GM10248 (cell line): ENCODE data around the gene FAU.

ENCODE experiments used
- CTCF ChIA-PET: fragments of 300-600 bp; sonication (Branson Sonifier 250); formaldehyde crosslinking; extraction: SDS; loops from one replicate; lab custom pipeline; 2021; ENCODE audit warnings: antibody characterized with exemption; lab: Yijun Ruan, JAX
- POLR2A ChIA-PET: fragments of 350-650 bp; sonication (Branson Sonifier 250); formaldehyde crosslinking; extraction: SDS; loops from one replicate; lab custom pipeline; 2020; ENCODE audit warnings: antibody characterized with exemption; lab: Yijun Ruan, JAX
- DNase-seq: peaks from one replicate; pipeline ENCODE4 v3.0.0; 2012; ENCODE audit errors: extremely low spot score
- TF ChIP-seq, protein P1 (sequence below): IDR thresholded peaks from 2 replicates; pipeline ENCODE4 v1.5.1; 2012; ENCODE audit warnings: mild to moderate bottlenecking, low read depth; ENCODE audit errors: extremely low read depth, missing control alignments, control extremely low read depth

The FAU gene

DNA sequence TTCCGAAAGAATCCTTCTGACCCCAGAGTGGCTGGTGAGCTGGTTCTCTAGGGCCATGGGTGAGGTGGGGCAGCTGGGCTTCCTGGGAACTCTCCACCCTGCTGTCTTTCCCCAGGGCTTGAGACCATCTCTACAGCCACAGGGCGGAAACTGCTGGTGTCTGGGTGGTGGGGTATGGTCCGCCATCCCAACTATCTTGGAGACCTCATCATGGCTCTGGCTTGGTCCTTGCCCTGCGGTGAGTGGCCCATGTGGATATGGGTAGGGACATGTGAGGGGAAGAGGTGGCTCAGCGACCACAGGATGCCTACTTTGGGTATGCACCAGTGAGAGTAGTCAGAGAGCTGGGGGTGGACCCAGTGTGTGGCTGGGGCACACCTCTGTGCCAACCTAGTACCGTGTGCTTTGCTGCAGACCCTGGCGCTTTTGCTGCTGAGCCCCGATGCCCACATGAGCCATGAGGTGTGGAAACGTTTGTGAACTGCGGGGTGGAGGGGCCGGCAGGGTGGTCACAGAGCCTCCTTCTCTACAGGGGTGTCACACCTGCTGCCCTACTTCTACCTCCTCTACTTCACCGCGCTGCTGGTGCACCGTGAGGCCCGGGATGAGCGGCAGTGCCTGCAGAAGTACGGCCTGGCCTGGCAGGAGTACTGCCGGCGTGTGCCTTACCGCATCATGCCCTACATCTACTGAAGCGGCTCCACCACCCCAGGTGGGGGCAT, 6.4 kb downstream of the FAU start:
- TF ChIP-seq, protein P1, sequence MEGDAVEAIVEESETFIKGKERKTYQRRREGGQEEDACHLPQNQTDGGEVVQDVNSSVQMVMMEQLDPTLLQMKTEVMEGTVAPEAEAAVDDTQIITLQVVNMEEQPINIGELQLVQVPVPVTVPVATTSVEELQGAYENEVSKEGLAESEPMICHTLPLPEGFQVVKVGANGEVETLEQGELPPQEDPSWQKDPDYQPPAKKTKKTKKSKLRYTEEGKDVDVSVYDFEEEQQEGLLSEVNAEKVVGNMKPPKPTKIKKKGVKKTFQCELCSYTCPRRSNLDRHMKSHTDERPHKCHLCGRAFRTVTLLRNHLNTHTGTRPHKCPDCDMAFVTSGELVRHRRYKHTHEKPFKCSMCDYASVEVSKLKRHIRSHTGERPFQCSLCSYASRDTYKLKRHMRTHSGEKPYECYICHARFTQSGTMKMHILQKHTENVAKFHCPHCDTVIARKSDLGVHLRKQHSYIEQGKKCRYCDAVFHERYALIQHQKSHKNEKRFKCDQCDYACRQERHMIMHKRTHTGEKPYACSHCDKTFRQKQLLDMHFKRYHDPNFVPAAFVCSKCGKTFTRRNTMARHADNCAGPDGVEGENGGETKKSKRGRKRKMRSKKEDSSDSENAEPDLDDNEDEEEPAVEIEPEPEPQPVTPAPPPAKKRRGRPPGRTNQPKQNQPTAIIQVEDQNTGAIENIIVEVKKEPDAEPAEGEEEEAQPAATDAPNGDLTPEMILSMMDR: no peak
- CTCF ChIA-PET: interaction anchor here (0.6 to 7.2 kb wide), 5 partner anchors 19 to 265 kb away, joined by 3 to 73 read pairs (median 5); partner anchors contain the start of genes ARL2, CAPN1 and SYVN1
- POLR2A ChIA-PET: interaction anchor here (0.6 kb wide), 2 partner anchors 20 to 197 kb away, joined by 4 to 6 read pairs; no protein-coding TSS in a partner anchor
- DNase-seq: no peak

DNA sequence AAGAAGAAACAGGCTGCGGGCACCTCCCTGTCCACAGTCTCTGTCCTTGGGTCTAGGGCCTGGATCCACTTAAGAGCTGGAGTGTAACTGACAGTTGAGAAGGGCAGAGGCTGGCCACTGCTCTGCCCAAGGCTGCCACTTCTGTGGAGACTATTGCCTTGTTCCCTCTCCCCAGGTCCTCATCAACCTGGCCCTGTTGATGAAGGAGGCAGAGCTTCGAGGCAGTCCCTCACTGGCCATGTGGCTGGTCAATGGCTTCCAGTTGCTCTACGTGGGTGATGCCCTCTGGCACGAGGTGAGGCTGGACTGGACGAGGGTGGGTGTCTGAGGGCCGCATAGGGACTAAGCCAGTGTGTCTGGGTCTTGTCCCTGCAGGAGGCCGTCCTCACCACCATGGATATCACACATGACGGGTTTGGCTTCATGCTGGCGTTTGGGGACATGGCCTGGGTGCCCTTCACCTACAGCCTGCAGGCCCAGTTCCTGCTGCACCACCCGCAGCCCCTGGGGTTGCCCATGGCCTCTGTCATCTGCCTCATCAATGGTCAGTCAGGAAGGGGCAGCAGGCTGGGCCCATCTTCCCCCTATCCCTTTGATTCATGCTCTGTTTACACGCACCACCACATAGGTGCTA, 7.3 kb downstream of the FAU start:
- ChIA-PET POLR2A (interaction anchor here (1.6 kb wide), 1 partner anchor 7 kb away, joined by 10 read pairs; the partner anchor contains the start of genes FAU and MRPL49), CTCF (interaction anchor here (1.4 to 7.5 kb wide), 2 partner anchors 16 to 101 kb away, joined by 5 to 165 read pairs; partner anchors contain the start of genes ARL2 and VPS51)
- no peak for DNase-seq
- TF ChIP-seq, protein P1: no peak

DNA sequence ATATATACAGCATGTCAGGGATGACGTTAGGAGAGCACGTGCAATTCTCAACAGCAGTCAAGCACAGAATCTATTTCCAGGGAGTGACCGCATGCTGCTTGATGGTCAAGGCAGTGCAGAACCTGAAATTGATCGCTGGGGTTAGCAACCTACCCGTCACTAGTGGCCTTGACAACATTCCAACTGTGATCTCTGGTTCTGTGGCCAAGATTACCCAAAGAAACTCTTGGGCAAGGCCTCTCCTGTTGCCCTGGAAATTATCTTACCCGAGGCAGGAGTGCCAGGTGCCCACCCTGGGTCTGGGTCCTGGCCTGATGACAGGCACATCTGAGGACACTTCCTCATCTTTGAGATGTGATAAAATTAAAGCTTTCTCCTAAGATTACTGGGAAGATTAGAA, 8.1 kb downstream of the FAU start:
- DNase-seq: no peak
- TF ChIP-seq, protein P1: no peak
- POLR2A ChIA-PET: interaction anchor here (1.6 kb wide), 1 partner anchor 8 kb away, joined by 10 read pairs; the partner anchor contains the start of genes FAU and MRPL49
- CTCF ChIA-PET: interaction anchor here (1.1 to 7.5 kb wide), 7 partner anchors 13 to 101 kb away, joined by 3 to 165 read pairs (median 5); partner anchors contain the start of genes ARL2, SNX15 and VPS51

DNA sequence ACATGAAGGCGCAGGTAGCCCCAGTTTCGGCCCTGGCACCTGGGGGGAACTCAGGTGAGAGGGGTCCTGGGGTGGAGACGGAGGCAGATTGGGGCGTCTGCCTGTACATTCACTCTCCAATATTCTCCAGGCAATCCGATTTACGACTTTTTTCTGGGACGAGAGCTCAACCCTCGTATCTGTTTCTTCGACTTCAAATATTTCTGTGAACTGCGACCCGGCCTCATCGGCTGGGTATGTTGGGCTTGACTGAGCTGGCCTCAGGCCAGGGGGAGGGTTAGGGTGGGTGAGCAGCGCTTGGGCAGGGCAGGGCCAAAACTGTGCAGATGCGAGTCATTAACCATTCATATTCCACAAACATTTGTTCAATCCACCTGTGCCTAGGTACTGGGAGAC, 8.6 kb downstream of the FAU start:
- DNase-seq: no peak
- POLR2A ChIA-PET: interaction anchor here (1.6 to 4.0 kb wide), 2 partner anchors 9 to 14 kb away, joined by 10 to 14 read pairs; partner anchors contain the start of genes FAU and MRPL49
- TF ChIP-seq, protein P1: no peak
- CTCF ChIA-PET: interaction anchor here (0.6 to 7.5 kb wide), 21 partner anchors 8 to 265 kb away, joined by 3 to 165 read pairs (median 4); partner anchors contain the start of genes ARL2, CAPN1, CDC42EP2 and FAU

DNA sequence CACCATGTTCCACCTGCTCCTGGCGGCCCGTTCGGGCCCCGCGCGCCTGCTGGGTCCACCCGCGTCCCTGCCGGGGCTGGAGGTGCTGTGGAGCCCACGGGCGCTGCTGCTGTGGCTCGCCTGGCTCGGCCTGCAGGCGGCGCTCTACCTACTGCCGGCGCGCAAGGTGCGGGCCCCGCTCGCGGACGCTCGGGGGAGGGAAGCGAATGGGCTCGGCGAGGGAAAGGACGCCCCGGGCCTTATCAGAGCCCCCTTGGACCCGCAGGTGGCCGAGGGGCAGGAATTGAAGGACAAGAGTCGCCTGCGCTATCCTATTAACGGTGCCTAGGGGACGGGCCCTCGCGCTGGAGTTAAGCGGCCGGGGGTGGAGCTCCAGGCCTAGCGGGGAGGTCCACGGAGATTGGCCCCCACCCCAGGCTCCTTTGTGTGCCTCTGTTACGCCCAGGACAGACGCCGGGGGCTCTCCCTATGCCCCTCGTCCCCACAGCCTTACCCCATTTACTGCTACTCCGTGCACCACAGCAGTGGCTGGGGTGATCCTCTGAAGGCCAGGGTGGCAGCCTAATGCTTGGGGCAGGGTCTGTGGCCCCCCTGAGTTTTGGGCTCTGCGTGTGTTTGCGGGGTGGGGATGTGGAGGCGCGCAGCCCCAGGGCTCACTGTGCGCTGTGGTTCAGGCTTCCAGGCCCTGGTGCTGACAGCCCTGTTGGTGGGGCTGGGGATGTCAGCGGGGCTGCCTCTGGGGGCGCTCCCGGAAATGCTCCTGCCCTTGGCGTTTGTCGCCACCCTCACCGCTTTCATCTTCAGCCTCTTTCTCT, 9.2 kb downstream of the FAU start:
- POLR2A ChIA-PET: interaction anchor here (0.9 to 4.0 kb wide), 4 partner anchors 9 to 22 kb away, joined by 3 to 14 read pairs (median 6); partner anchors contain the start of genes FAU and MRPL49
- CTCF ChIA-PET: interaction anchor here (0.6 to 7.5 kb wide), 25 partner anchors 8 to 328 kb away, joined by 3 to 165 read pairs (median 4); partner anchors contain the start of genes ARL2, CAPN1, CDC42EP2 and FAU

More for the DNA sequence above, 9.2 kb downstream of the FAU start:
- peak; percentile 77 for DNase-seq
- TF ChIP-seq, protein P1: peak; percentile 94
